Stimulated activated CD8-positive, alpha-beta memory T cell treated with anti-CD3 and anti-CD28 coated beads, Interleukin-15, amount 100 ng/mL, for 4 hours (primary cell): ENCODE data around the gene SH3GL1.

Source experiments
- DNase-seq, 2 donors: peaks; one replicate each; pipeline ENCODE4 v3.0.0-alpha.2; 2020; ENCODE audit warnings: low read depth in 2 of 2

SH3GL1 gene

GRCh38 chr19:4400135-4400936 is at the start of gene SH3GL1:
TSS of gene SH3GL1 (minus strand) at chr19:4400547. CDS start at chr19:4400368, 179 bp downstream.
- DNase-seq = peak; percentile 81 to 83

- no peak for DNase-seq
Measured at GRCh38 chr19:4449639-4450028, 49.3 kb upstream of the SH3GL1 start.

GRCh38 chr19:4449022-4449638 is 48.8 kb upstream of the SH3GL1 start:
- DNase-seq = no peak

- DNase-seq = no peak
Measured at GRCh38 chr19:4448147-4448985, 48.0 kb upstream of the SH3GL1 start.

- no peak for DNase-seq
Measured at GRCh38 chr19:4447327-4448146, 47.2 kb upstream of the SH3GL1 start.

- no peak for DNase-seq
Measured at GRCh38 chr19:4446704-4447200, 46.4 kb upstream of the SH3GL1 start.

GRCh38 chr19:4445963-4446703 is 45.8 kb upstream of the SH3GL1 start:
- no peak for DNase-seq

- DNase-seq = no peak
Measured at GRCh38 chr19:4444765-4445741, 44.7 kb upstream of the SH3GL1 start.

- no peak for DNase-seq
Measured at GRCh38 chr19:4443966-4444764, 43.8 kb upstream of the SH3GL1 start.

- DNase-seq = no peak
Measured at GRCh38 chr19:4443188-4443587, 42.8 kb upstream of the SH3GL1 start.

- DNase-seq = no peak
Measured at GRCh38 chr19:4442819-4443146, 42.4 kb upstream of the SH3GL1 start.

GRCh38 chr19:4441994-4442818 is 41.9 kb upstream of the SH3GL1 start:
- no peak for DNase-seq

GRCh38 chr19:4439243-4439642 is 38.9 kb upstream of the SH3GL1 start:
- DNase-seq = no peak

- no peak for DNase-seq
Measured at GRCh38 chr19:4437103-4437502, 36.8 kb upstream of the SH3GL1 start.

- no peak for DNase-seq
Measured at GRCh38 chr19:4436231-4436630, 35.9 kb upstream of the SH3GL1 start.

- no peak for DNase-seq
Measured at GRCh38 chr19:4434391-4434790, 34.0 kb upstream of the SH3GL1 start.

- DNase-seq = no peak
Measured at GRCh38 chr19:4432918-4433506, 32.7 kb upstream of the SH3GL1 start.
